ENCODE results near the gene ZIC2. TPM values are rescaled to one million over a fixed set of nuclear protein-coding genes. Genes with fewer than 3 reads are reported as not detected.

The ZIC2 gene
- total RNA-seq, 1 donor from 2014 or later: 30.6 TPM

GRCh38 chr13:99959540-99960230, 21.9 kb upstream of the ZIC2 start:
- peak; percentile 79 for TF ChIP-seq CTCF (IDR thresholded peaks at IDR 0.05)
- no peak for DNase-seq (ENCODE audit: low spot score)
- H3K27me3 Mint-ChIP-seq (ENCODE audit: low read depth): peaks cover 26% of the 10 kb centered on the region
- H3K4me1 Mint-ChIP-seq (ENCODE audit: low read depth): peaks cover 16% of the 10 kb centered on the region
- no peaks in the 10 kb centered on the region for H3K9me3 Mint-ChIP-seq (ENCODE audit: low read depth)
- H3K27ac Mint-ChIP-seq (ENCODE audit: unreplicated experiment): no peak overlapping the region
- peak overlapping the region; percentile 77 for H3K4me3 Mint-ChIP-seq (ENCODE audit: unreplicated experiment)
- peaks cover 5% of the 10 kb centered on the region for H3K36me3 Mint-ChIP-seq (ENCODE audit: low read depth)

GRCh38 chr13:99960663-99961311, 20.8 kb upstream of the ZIC2 start:
- no peak overlapping the region for H3K27ac Mint-ChIP-seq (ENCODE audit: unreplicated experiment)
- peaks cover 24% of the 10 kb centered on the region for H3K27me3 Mint-ChIP-seq (ENCODE audit: low read depth)
- peaks cover 16% of the 10 kb centered on the region for H3K4me1 Mint-ChIP-seq (ENCODE audit: low read depth)
- peaks cover 9% of the 10 kb centered on the region for H3K36me3 Mint-ChIP-seq (ENCODE audit: low read depth)
- H3K4me3 Mint-ChIP-seq (ENCODE audit: unreplicated experiment): no peak overlapping the region
- no peak for DNase-seq (ENCODE audit: low spot score)
- no peak for TF ChIP-seq CTCF (IDR thresholded peaks at IDR 0.05)
- no peaks in the 10 kb centered on the region for H3K9me3 Mint-ChIP-seq (ENCODE audit: low read depth)

- TF ChIP-seq CTCF (IDR thresholded peaks at IDR 0.05): no peak
- H3K4me3 Mint-ChIP-seq (ENCODE audit: unreplicated experiment): no peak overlapping the region
- no peaks in the 10 kb centered on the region for H3K9me3 Mint-ChIP-seq (ENCODE audit: low read depth)
- H3K4me1 Mint-ChIP-seq (ENCODE audit: low read depth): peaks cover 18% of the 10 kb centered on the region
- H3K27me3 Mint-ChIP-seq (ENCODE audit: low read depth): peaks cover 19% of the 10 kb centered on the region
- H3K36me3 Mint-ChIP-seq (ENCODE audit: low read depth): peaks cover 9% of the 10 kb centered on the region
- DNase-seq (ENCODE audit: low spot score): no peak
- H3K27ac Mint-ChIP-seq (ENCODE audit: unreplicated experiment): no peak overlapping the region
These were observed 19.9 kb upstream of the ZIC2 start for GRCh38 chr13:99961636-99962035.

- Mint-ChIP-seq H3K4me1 (ENCODE audit: low read depth) (peaks cover 19% of the 10 kb centered on the region), H3K4me3 (ENCODE audit: unreplicated experiment) (no peak overlapping the region), H3K27me3 (ENCODE audit: low read depth) (peaks cover 18% of the 10 kb centered on the region), H3K9me3 (ENCODE audit: low read depth) (no peaks in the 10 kb centered on the region), H3K36me3 (ENCODE audit: low read depth) (peaks cover 9% of the 10 kb centered on the region), H3K27ac (ENCODE audit: unreplicated experiment) (no peak overlapping the region)
- DNase-seq (ENCODE audit: low spot score): no peak
- TF ChIP-seq CTCF (IDR thresholded peaks at IDR 0.05): no peak
These were observed 19.3 kb upstream of the ZIC2 start for GRCh38 chr13:99962242-99962641.

- peaks cover 27% of the 10 kb centered on the region for H3K4me1 Mint-ChIP-seq (ENCODE audit: low read depth)
- no peak overlapping the region for H3K27ac Mint-ChIP-seq (ENCODE audit: unreplicated experiment)
- no peak for TF ChIP-seq CTCF (IDR thresholded peaks at IDR 0.05)
- no peak overlapping the region for H3K4me3 Mint-ChIP-seq (ENCODE audit: unreplicated experiment)
- H3K9me3 Mint-ChIP-seq (ENCODE audit: low read depth): no peaks in the 10 kb centered on the region
- H3K27me3 Mint-ChIP-seq (ENCODE audit: low read depth): peaks cover 7% of the 10 kb centered on the region
- no peak for DNase-seq (ENCODE audit: low spot score)
- peaks cover 9% of the 10 kb centered on the region for H3K36me3 Mint-ChIP-seq (ENCODE audit: low read depth)
These were observed 17.7 kb upstream of the ZIC2 start for GRCh38 chr13:99963816-99964339.

All from chondrocyte (in vitro differentiated cells).